Testis (tissue), 3 donors: ENCODE results near the gene TTC3. TPM values are rescaled to one million over a fixed set of nuclear protein-coding genes. Genes with fewer than 3 reads are reported as not detected.

Experiments
- DNase-seq: peaks from one replicate; pipeline ENCODE4 v3.0.0-alpha.2; 2019
- H3K27ac ChIP-seq, 2 donors: fragments of 200-600 bp; sonication (generic); one replicate each; pipeline ENCODE4 v1.5.1; 2019
- H3K27me3 ChIP-seq: fragments of 200-600 bp; sonication (generic); one replicate; pipeline ENCODE4 v1.5.1; 2019
- H3K36me3 ChIP-seq: fragments of 200-600 bp; sonication (generic); one replicate; pipeline ENCODE4 v1.5.1; 2017; ENCODE audit warnings: low read depth; ENCODE audit errors: missing control alignments
- H3K4me1 ChIP-seq: fragments of 200-600 bp; sonication (generic); one replicate; pipeline ENCODE4 v1.5.1; 2019
- H3K4me3 ChIP-seq, 2 donors: fragments of 200-600 bp; sonication (generic); one replicate each; pipeline ENCODE4 v1.5.1; 2017 to 2019
- H3K9me3 ChIP-seq: fragments of 200-600 bp; sonication (generic); one replicate; pipeline ENCODE4 v1.5.1; 2017
- POLR2A ChIP-seq: fragments of 450-650 bp; IDR thresholded peaks from one replicate; pipeline ENCODE4 v1.6.1; 2017; ENCODE audit warnings: antibody characterized with exemption, mild to moderate bottlenecking, moderate library complexity
- WGBS, 2 donors: methylation state at CpG; one replicate each; pipeline ENCODE4 v1.1.5; 2018; 5-methylcytosine and 5-hydroxymethylcytosine counted together
- intact Hi-C: fragments of 100-400 bp; cut with DNase I; formaldehyde crosslinking; loops from one replicate; pipeline ENCODE4 v1.15.1; 2023; ENCODE audit warnings: low total_unique reads
- polyA plus RNA-seq: library from polyadenylated mRNA; stranded (reverse); fragments of 350-450 nt; fragmentation: Illumina TruSeq; extraction: RNeasy Lipid Tissue Mini Kit (QIAGEN cat#74804); gene quantifications from one replicate; pipeline ENCODE4 v1.2.3, GENCODE V29; 2014; ENCODE audit warnings: low read depth, low replicate concordance; ENCODE audit not compliant: insufficient read depth
- total RNA-seq, 2 donors: library from RNA; depleted of rRNA; stranded (reverse); fragments of >200 nt; gene quantifications; one replicate each; pipeline ENCODE4 v1.2.3, GENCODE V29; 2016
- TF ChIP-seq, protein P1 (sequence below), 3 experiments: fragments of 450-650 bp in 2 of 3; fragments of 200-600 bp in 1 of 3; sonication (generic) in 1 of 3; IDR thresholded peaks; one replicate each; pipeline ENCODE4 v1.5.1; 2016 to 2019; ENCODE audit warnings: antibody characterized with exemption in 3 of 3, mild to moderate bottlenecking in 2 of 3, moderate library complexity in 1 of 3

TTC3 gene
- total and polyA plus RNA-seq, 3 donors from 2014 or later, result 70.7 to 181 (median 154) TPM

DNA sequence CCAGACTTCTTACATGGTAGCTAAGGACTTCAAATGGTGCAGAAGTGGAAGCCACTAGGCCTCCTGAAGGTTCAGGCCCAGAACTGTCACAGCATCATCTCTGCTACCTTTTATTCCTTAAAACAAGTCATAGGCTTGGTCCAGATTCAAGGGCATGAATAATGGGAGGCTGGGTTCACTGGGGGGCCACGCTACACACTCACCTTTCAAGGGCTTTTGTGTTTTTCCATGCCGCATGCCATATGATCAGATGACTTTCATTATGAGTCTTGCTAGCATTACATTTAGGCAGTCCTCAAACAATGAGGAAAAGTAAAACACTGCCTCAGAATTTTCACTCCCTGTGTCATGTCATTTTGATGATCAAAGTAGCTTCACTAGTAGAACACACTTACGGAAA, 110.7 kb downstream of the TTC3 start:
- intact Hi-C loops, result no loop called here
- 93 to 94% methylated on average over 3 of the region's 3 CpGs for WGBS, 2 donors
- Histone ChIP-seq H3K9me3 (no peaks in the 10 kb centered on the region), H3K36me3 (no peaks in the 10 kb centered on the region), H3K4me3 (no peak overlapping the region), H3K27ac (no peak overlapping the region), H3K4me1 (no peaks in the 10 kb centered on the region), H3K27me3 (no peaks in the 10 kb centered on the region)
- DNase-seq, result no peak
- TF ChIP-seq, protein P1, sequence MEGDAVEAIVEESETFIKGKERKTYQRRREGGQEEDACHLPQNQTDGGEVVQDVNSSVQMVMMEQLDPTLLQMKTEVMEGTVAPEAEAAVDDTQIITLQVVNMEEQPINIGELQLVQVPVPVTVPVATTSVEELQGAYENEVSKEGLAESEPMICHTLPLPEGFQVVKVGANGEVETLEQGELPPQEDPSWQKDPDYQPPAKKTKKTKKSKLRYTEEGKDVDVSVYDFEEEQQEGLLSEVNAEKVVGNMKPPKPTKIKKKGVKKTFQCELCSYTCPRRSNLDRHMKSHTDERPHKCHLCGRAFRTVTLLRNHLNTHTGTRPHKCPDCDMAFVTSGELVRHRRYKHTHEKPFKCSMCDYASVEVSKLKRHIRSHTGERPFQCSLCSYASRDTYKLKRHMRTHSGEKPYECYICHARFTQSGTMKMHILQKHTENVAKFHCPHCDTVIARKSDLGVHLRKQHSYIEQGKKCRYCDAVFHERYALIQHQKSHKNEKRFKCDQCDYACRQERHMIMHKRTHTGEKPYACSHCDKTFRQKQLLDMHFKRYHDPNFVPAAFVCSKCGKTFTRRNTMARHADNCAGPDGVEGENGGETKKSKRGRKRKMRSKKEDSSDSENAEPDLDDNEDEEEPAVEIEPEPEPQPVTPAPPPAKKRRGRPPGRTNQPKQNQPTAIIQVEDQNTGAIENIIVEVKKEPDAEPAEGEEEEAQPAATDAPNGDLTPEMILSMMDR (IDR thresholded peaks at IDR 0.05), result no peak
- no peak for TF ChIP-seq POLR2A

DNA sequence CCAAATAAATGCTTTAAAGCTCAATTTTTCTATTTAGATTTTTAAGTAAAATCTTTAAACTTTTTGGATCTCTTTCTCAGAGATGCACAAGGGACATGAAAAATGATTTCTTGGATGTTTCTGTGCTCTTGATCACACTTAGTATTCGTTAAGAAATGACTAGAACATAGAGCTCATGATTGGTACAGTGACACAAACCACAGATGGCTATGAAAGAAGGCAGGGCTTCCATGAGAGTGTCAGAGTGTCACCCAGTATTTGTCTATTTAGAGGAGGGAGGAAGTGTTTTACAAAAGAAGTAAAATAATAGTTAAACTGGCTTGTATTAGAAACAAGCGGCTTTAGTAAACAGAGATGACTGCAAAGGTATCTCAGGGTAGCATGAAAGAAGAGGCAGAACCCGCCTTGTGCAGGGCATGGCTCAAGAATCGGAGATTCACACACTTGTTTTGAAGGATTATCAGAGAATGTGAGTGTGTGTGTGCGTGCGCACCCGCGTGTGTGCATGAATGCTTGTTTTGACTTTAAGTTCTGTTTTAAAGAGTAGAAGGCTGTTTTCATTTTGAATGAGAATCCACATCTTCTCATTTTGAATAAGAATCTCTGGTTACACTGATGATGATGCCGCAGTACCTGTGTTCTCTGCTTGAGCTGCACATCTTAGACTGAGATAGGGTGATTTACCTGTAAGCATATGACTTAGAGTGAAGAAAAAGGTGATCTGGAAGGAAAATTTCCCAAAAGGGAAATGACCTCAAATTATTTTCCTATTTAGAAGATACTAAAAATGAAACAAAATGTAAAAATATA, 111.9 kb downstream of the TTC3 start:
- WGBS, 2 donors, result 92% methylated on average over 9 of the region's 9 CpGs
- Histone ChIP-seq H3K4me1 (no peaks in the 10 kb centered on the region), H3K27me3 (no peaks in the 10 kb centered on the region), H3K27ac (no peak overlapping the region), H3K9me3 (no peaks in the 10 kb centered on the region), H3K4me3 (no peak overlapping the region), H3K36me3 (no peaks in the 10 kb centered on the region)
- intact Hi-C loops, result no loop called here
- no peak for DNase-seq
- TF ChIP-seq, protein P1 (IDR thresholded peaks at IDR 0.05), result no peak
- no peak for TF ChIP-seq POLR2A

DNA sequence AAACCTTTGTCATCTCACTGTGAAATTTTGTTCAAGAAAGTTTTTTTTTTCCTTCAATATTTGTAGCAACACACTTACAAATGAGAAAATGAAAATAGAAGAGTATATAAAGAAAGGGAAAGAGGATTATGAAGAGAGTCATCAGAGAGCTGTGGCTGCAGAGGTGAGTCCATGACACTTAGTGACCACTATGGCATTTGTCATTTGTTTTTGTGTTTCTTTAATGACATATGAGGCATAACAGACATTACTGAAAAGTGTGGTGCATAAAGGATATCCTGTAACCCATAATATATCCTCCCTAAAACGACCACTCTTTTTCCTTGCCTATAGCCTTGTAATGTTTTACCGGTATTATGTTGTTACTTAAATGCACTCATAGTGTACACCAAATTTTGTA, 113.9 kb downstream of the TTC3 start:
- Histone ChIP-seq H3K9me3 (no peaks in the 10 kb centered on the region), H3K4me3 (no peak overlapping the region), H3K27ac (no peak overlapping the region), H3K4me1 (no peaks in the 10 kb centered on the region), H3K27me3 (no peaks in the 10 kb centered on the region), H3K36me3 (no peaks in the 10 kb centered on the region)
- TF ChIP-seq, protein P1 (IDR thresholded peaks at IDR 0.05), result no peak
- TF ChIP-seq POLR2A, result no peak
- no peak for DNase-seq
- intact Hi-C loops, result no loop called here
- 80 to 89% methylated on average over 2 of the region's 2 CpGs for WGBS, 2 donors

DNA sequence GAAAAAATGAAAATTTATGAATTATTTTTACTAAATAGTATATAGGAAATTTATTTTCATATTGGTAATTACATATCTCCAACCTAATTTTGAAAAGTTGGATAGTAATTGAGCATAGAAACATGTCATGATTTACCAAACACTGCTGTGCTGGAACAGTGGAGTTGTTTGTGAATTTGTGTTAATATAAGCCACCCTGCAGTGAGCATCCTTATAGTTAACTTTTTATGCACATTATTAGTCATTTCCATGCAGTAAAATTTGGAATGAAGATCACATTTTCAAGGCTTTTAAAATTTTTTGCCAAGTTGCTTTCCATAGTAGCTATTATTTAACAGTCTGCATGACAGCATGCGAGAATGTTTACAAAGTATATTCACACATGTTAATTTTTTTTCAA, 115.8 kb downstream of the TTC3 start:
- no peaks in the 10 kb centered on the region for H3K9me3 ChIP-seq
- H3K27ac ChIP-seq, result no peak overlapping the region
- intact Hi-C loops, result no loop called here
- no peaks in the 10 kb centered on the region for H3K4me1 ChIP-seq
- WGBS, 2 donors, result 95% methylated on average over 1 of the region's 1 CpG
- no peaks in the 10 kb centered on the region for H3K36me3 ChIP-seq
- H3K27me3 ChIP-seq, result no peaks in the 10 kb centered on the region
- TF ChIP-seq POLR2A, result no peak
- TF ChIP-seq, protein P1 (IDR thresholded peaks at IDR 0.05), result no peak
- DNase-seq, result no peak
- no peak overlapping the region for H3K4me3 ChIP-seq

DNA sequence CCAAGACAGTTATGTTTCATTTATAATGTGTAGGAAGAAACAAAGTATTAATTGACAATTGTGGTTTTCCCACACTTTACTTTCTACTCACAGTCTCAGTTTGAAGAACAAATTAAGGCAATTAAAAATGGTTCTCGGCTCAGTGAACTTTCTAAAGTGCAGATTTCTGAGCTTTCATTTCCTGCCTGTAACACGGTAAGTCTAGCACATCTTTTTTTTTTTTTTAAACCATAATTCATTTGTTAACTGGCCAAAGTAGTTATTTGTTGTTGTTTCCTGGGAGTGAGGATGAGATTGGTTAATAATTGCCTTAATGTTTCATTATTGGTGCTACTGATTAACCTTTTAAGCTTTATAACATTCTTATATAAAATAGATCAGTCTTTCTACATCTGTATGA, 119.0 kb downstream of the TTC3 start:
- WGBS, 2 donors, result 73 to 77% methylated on average over 2 of the region's 2 CpGs
- intact Hi-C loops, result no loop called here
- H3K27me3 ChIP-seq, result no peaks in the 10 kb centered on the region
- DNase-seq, result no peak
- H3K4me1 ChIP-seq, result no peaks in the 10 kb centered on the region
- no peaks in the 10 kb centered on the region for H3K9me3 ChIP-seq
- no peaks in the 10 kb centered on the region for H3K36me3 ChIP-seq
- no peak overlapping the region for H3K27ac ChIP-seq
- no peak for TF ChIP-seq POLR2A
- TF ChIP-seq, protein P1 (IDR thresholded peaks at IDR 0.05), result no peak
- H3K4me3 ChIP-seq, result no peak overlapping the region
